HG02870 (cell line): ENCODE measurements around the gene HDGFL3.
"Not testable (repeated sequence)": the region's sequence is repeated elsewhere in the genome, so short reads cannot be mapped to it uniquely, and the experiment has no call there.

ENCODE experiments used
- ATAC-seq: cut with Tn5 transposase; IDR thresholded peaks from one replicate; pipeline ENCODE4 v1.9.1; 2021; ENCODE audit warnings: mild to moderate bottlenecking, moderate library complexity; ENCODE audit not compliant: unreplicated experiment

Gene HDGFL3

GRCh38 chr15:83207660-83208366 is at the start of gene HDGFL3:
TSS of gene HDGFL3 (minus strand) at chr15:83207823. CDS start at chr15:83207414, 409 bp downstream.
- no peak for ATAC-seq

GRCh38 chr15:83250781-83251180 is 43.2 kb upstream of the HDGFL3 start:
- no peak for ATAC-seq

GRCh38 chr15:83249030-83249343 is 41.4 kb upstream of the HDGFL3 start:
- ATAC-seq: no peak

- ATAC-seq: no peak
Observed at GRCh38 chr15:83248151-83249029, 40.8 kb upstream of the HDGFL3 start.

- no peak for ATAC-seq
Observed at GRCh38 chr15:83243634-83244033, 36.0 kb upstream of the HDGFL3 start.

- no peak for ATAC-seq
Observed at GRCh38 chr15:83230242-83230641, 22.6 kb upstream of the HDGFL3 start.

GRCh38 chr15:83225449-83225848 is 17.8 kb upstream of the HDGFL3 start:
- ATAC-seq: no peak

GRCh38 chr15:83221781-83222180 is 14.2 kb upstream of the HDGFL3 start:
- not testable (repeated sequence) for ATAC-seq

- ATAC-seq: no peak
Observed at GRCh38 chr15:83219026-83219425, 11.4 kb upstream of the HDGFL3 start.

- ATAC-seq: no peak
Observed at GRCh38 chr15:83215306-83215705, 7.7 kb upstream of the HDGFL3 start.

GRCh38 chr15:83210619-83211018 is 3.0 kb upstream of the HDGFL3 start:
- ATAC-seq: no peak

GRCh38 chr15:83209333-83209732 is 1.7 kb upstream of the HDGFL3 start:
- no peak for ATAC-seq

GRCh38 chr15:83208367-83208661 is 691 bp upstream of the HDGFL3 start:
- no peak for ATAC-seq

- ATAC-seq: no peak
Observed at GRCh38 chr15:83207009-83207659, 489 bp downstream of the HDGFL3 start.

- ATAC-seq: no peak
Observed at GRCh38 chr15:83206526-83207008, 1.1 kb downstream of the HDGFL3 start.

- ATAC-seq: no peak
Observed at GRCh38 chr15:83205725-83206324, 1.8 kb downstream of the HDGFL3 start.

- no peak for ATAC-seq
Observed at GRCh38 chr15:83204697-83205096, 2.9 kb downstream of the HDGFL3 start.

- no peak for ATAC-seq
Observed at GRCh38 chr15:83203543-83203942, 4.1 kb downstream of the HDGFL3 start.

- ATAC-seq: no peak
Observed at GRCh38 chr15:83200589-83200988, 7.0 kb downstream of the HDGFL3 start.

GRCh38 chr15:83200162-83200561 is 7.5 kb downstream of the HDGFL3 start:
- ATAC-seq: no peak

- ATAC-seq: peak; percentile 90
Observed at GRCh38 chr15:83199288-83199687, 8.3 kb downstream of the HDGFL3 start.
